SK-N-MC (cell line): Measurements from ENCODE around the gene TRPM1.

Source experiments
- EZH2 ChIP-seq: fragments of 200-600 bp; sonication (generic); IDR thresholded peaks from one replicate; pipeline ENCODE4 v1.6.1; 2017; ENCODE audit warnings: antibody characterized with exemption
- FOXP2 ChIP-seq: optimal IDR thresholded peaks from 2 replicates; pipeline ENCODE3; 2011; ENCODE audit warnings: mild to moderate bottlenecking, moderate library complexity; ENCODE audit not compliant: insufficient read depth; ENCODE audit errors: extremely low read length, control extremely low read depth
- POLR2AphosphoS5 ChIP-seq: IDR thresholded peaks from 2 replicates; pipeline ENCODE4 v1.6.1; 2012; ENCODE audit warnings: mild to moderate bottlenecking, low read depth, low read length, borderline replicate concordance

GRCh38 chr15:31010036-31010435 lies 91.5 kb downstream of the TRPM1 start:
- TF ChIP-seq EZH2 (no peak), POLR2AphosphoS5 (no peak), FOXP2 (no peak)
